AG04450 (cell line): ENCODE measurements around the gene PRKN. TPM values are rescaled to one million over a fixed set of nuclear protein-coding genes. Genes with fewer than 3 reads are reported as not detected.
"Not testable (repeated sequence)": the region's sequence is repeated elsewhere in the genome, so short reads cannot be mapped to it uniquely, and the experiment has no call there.

Experiments
- CTCF ChIA-PET: fragments of 300-600, 350-600 bp; formaldehyde crosslinking; extraction: SDS; loops from one replicate; lab custom pipeline; 2022; ENCODE audit warnings: antibody characterized with exemption, inconsistent platforms; lab: Charles Lee
- POLR2A ChIA-PET: fragments of 350-600 bp; formaldehyde crosslinking; extraction: SDS; loops from one replicate; lab custom pipeline; 2021; ENCODE audit warnings: antibody characterized with exemption, inconsistent platforms; lab: Yijun Ruan, JAX
- DNase-seq: peaks from one replicate; pipeline ENCODE4 v3.0.0-alpha.2; 2011; ENCODE audit warnings: low read depth, low spot score
- H3K27ac ChIP-seq: one replicate; pipeline ENCODE4 v1.5.1; 2012; ENCODE audit warnings: low read depth, low read length, control low read depth
- H3K27me3 ChIP-seq: one replicate; pipeline ENCODE4 v1.6.0; 2012; ENCODE audit warnings: low read length; ENCODE audit not compliant: control insufficient read depth, insufficient read depth
- H3K4me3 ChIP-seq: 2 replicates; pipeline ENCODE4 v1.5.1; 2011; ENCODE audit warnings: mild to moderate bottlenecking, low read depth, low read length, control low read depth
- H3K9me3 ChIP-seq: 2 replicates; pipeline ENCODE4 v1.5.1; 2012; ENCODE audit warnings: low read length; ENCODE audit not compliant: control insufficient read depth, insufficient read depth
- CTCF ChIP-seq: IDR thresholded peaks from 2 replicates; pipeline ENCODE4 v1.5.1; 2011; ENCODE audit warnings: low read depth, low read length, control low read depth, inconsistent platforms
- polyA plus RNA-seq: library from polyadenylated mRNA; depleted of rRNA; stranded (reverse); fragments of >200 nt; gene quantifications from 2 replicates; pipeline ENCODE4 v1.2.3, GENCODE V29; 2011

Gene PRKN
- polyA plus RNA-seq, 1 experiment = not detected

- ChIA-PET CTCF (no interaction called here), POLR2A (no interaction called here)
- no peak overlapping the region for H3K27ac ChIP-seq
- no peaks in the 10 kb centered on the region for H3K9me3 ChIP-seq
- no peak for TF ChIP-seq CTCF
- no peaks in the 10 kb centered on the region for H3K27me3 ChIP-seq
- DNase-seq = no peak
- H3K4me3 ChIP-seq = no peak overlapping the region
Measured at GRCh38 chr6:161338015-161338414, 1389.6 kb downstream of the PRKN start.

GRCh38 chr6:161336479-161336878, 1391.1 kb downstream of the PRKN start:
- DNase-seq = no peak
- no peaks in the 10 kb centered on the region for H3K27me3 ChIP-seq
- H3K27ac ChIP-seq = no peak overlapping the region
- TF ChIP-seq CTCF = no peak
- ChIA-PET POLR2A (no interaction called here), CTCF (interaction anchor here (1.3 to 1.8 kb wide), 2 partner anchors 34 to 183 kb away, joined by 3 to 5 read pairs; no protein-coding TSS in a partner anchor)
- no peaks in the 10 kb centered on the region for H3K9me3 ChIP-seq
- H3K4me3 ChIP-seq = no peak overlapping the region

DNA sequence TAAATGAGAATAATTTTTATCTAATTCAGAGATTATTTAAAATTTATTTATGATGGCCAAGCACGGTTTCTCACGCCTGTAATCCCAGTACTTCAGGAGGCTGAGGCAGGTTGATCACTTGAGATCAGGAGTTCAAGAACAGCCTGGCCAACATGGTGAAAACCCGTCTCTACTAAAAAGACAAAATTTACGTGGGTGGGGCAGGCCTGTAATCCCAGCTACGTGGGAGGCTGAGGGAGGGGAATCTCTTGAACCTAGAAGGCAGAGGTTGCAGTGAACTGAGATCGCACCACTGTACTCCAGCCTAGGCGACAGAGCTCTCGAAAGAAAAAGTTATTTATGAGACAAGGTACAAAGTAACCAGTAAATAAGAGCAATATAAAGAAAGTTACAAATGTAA, 1394.2 kb downstream of the PRKN start:
- Histone ChIP-seq H3K4me3 (no peak overlapping the region), H3K27me3 (no peaks in the 10 kb centered on the region), H3K9me3 (no peaks in the 10 kb centered on the region; the same call in 1 of the 2 replicates), H3K27ac (no peak overlapping the region)
- TF ChIP-seq CTCF = no peak
- ChIA-PET POLR2A (no interaction called here), CTCF (no interaction called here)
- no peak for DNase-seq

DNA sequence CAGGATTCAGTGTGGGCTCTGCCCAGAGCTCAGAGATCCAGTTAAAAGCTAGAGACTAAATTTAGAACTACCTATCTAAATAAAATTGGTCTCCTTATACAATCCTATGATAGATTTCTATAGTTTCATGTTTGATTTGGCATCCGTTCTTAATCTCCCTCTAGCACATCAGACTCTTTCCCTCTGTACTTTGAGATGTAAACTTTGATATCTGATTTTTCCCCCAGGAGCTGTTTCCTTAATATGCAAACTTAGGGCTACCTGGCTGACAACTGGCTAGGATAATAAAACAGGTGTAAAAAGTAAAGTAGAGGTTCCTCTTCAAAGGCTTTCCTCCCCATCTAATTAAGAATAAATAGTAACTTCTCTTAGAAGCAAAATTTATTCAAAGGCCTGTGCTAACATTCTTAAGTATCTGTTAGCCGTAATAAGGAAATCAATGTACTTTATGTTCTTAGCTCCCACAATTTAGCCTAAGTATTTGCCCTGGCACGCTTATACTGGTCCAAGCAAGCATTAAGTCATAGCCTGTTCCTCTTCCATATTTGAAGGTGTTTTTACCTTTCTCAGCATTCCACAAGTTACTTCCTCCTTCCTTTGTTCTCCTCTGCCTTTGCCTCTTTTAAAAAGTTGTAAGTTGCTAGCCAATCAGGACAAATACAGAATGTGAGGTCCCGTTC, 1396.0 kb downstream of the PRKN start:
- CTCF ChIA-PET = interaction anchor here (1.4 kb wide), 1 partner anchor 40 kb away, joined by 8 read pairs; no protein-coding TSS in a partner anchor
- H3K4me3 ChIP-seq, POLR2A ChIA-PET, DNase-seq, H3K27ac ChIP-seq, H3K9me3 ChIP-seq, H3K27me3 ChIP-seq: not testable (repeated sequence)

DNA sequence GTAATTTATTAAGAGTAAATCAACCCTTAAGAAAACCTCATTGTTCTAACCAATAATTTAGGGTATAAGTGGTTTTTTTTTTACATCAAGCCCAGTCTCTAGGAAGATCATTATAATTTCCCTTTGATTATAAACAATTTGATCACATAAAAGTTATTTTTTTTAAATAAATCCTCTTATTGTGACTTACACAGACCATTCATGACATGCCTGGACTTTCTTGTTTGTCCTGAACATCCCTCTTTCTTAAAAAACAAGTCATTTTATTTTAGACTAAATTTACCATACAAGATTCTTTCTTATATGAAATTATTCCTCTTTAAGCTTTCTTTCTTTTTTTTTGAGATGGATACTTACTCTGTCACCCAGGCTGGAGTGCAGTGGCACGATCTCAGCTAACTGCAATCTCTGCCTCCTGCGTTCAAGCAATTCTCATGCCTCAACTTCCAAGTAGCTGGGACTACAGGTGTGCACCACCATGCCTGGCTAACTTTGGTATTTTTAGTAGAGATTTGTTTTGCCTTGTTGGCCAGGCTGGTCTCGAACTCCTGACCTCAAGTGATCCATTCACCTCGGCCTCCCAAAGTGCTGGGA, 1400.1 kb downstream of the PRKN start:
- Histone ChIP-seq H3K27ac (no peak overlapping the region), H3K9me3 (peaks cover 13% of the 10 kb centered on the region), H3K4me3 (no peak overlapping the region), H3K27me3 (no peaks in the 10 kb centered on the region)
- ChIA-PET CTCF (no interaction called here), POLR2A (no interaction called here)
- DNase-seq = no peak
- no peak for TF ChIP-seq CTCF
